Testis (tissue), 3 donors: Measurements from ENCODE around the gene H1-8. TPM values are rescaled to one million over a fixed set of nuclear protein-coding genes. Genes with fewer than 3 reads are reported as not detected.

Source experiments
- DNase-seq: peaks from one replicate; pipeline ENCODE4 v3.0.0-alpha.2; 2019
- H3K27ac ChIP-seq, 2 donors: fragments of 200-600 bp; sonication (generic); one replicate each; pipeline ENCODE4 v1.5.1; 2019
- H3K27me3 ChIP-seq: fragments of 200-600 bp; sonication (generic); one replicate; pipeline ENCODE4 v1.5.1; 2019
- H3K36me3 ChIP-seq: fragments of 200-600 bp; sonication (generic); one replicate; pipeline ENCODE4 v1.5.1; 2017; ENCODE audit warnings: low read depth; ENCODE audit errors: missing control alignments
- H3K4me1 ChIP-seq: fragments of 200-600 bp; sonication (generic); one replicate; pipeline ENCODE4 v1.5.1; 2019
- H3K4me3 ChIP-seq, 2 donors: fragments of 200-600 bp; sonication (generic); one replicate each; pipeline ENCODE4 v1.5.1; 2017 to 2019
- H3K9me3 ChIP-seq: fragments of 200-600 bp; sonication (generic); one replicate; pipeline ENCODE4 v1.5.1; 2017
- CTCF ChIP-seq, 3 experiments: fragments of 450-650 bp in 2 of 3; fragments of 200-600 bp in 1 of 3; sonication (generic) in 1 of 3; IDR thresholded peaks; one replicate each; pipeline ENCODE4 v1.5.1; 2016 to 2019; ENCODE audit warnings: antibody characterized with exemption in 3 of 3, mild to moderate bottlenecking in 2 of 3, moderate library complexity in 1 of 3
- POLR2A ChIP-seq: fragments of 450-650 bp; IDR thresholded peaks from one replicate; pipeline ENCODE4 v1.6.1; 2017; ENCODE audit warnings: antibody characterized with exemption, mild to moderate bottlenecking, moderate library complexity
- WGBS, 2 donors: methylation state at CpG; one replicate each; pipeline ENCODE4 v1.1.5; 2018; 5-methylcytosine and 5-hydroxymethylcytosine counted together
- intact Hi-C: fragments of 100-400 bp; cut with DNase I; formaldehyde crosslinking; loops from one replicate; pipeline ENCODE4 v1.15.1; 2023; ENCODE audit warnings: low total_unique reads
- polyA plus RNA-seq: library from polyadenylated mRNA; stranded (reverse); fragments of 350-450 nt; fragmentation: Illumina TruSeq; extraction: RNeasy Lipid Tissue Mini Kit (QIAGEN cat#74804); gene quantifications from one replicate; pipeline ENCODE4 v1.2.3, GENCODE V29; 2014; ENCODE audit warnings: low read depth, low replicate concordance; ENCODE audit not compliant: insufficient read depth
- total RNA-seq, 2 donors: library from RNA; depleted of rRNA; stranded (reverse); fragments of >200 nt; gene quantifications; one replicate each; pipeline ENCODE4 v1.2.3, GENCODE V29; 2016

The H1-8 gene
- total and polyA plus RNA-seq, 3 donors from 2014 or later: 4.2 to 8.6 (median 4.8) TPM

- Histone ChIP-seq H3K27me3 (no peaks in the 10 kb centered on the region), H3K4me3 (no peak overlapping the region), H3K36me3 (no peaks in the 10 kb centered on the region), H3K9me3 (no peaks in the 10 kb centered on the region), H3K4me1 (peaks cover 85% of the 10 kb centered on the region), H3K27ac (peak overlapping the region; percentile 86)
- WGBS, 2 donors: 22 to 30% methylated on average over 24 to 26 of the region's 26 CpGs
- intact Hi-C loops: no loop called here
- DNase-seq: peak; percentile 82
- TF ChIP-seq POLR2A: no peak
- TF ChIP-seq CTCF (IDR thresholded peaks at IDR 0.05): no peak
These were observed 49.6 kb downstream of the H1-8 start for GRCh38 chr3:129592381-129593131.

- Histone ChIP-seq H3K4me1 (peaks cover 88% of the 10 kb centered on the region), H3K36me3 (no peaks in the 10 kb centered on the region), H3K9me3 (no peaks in the 10 kb centered on the region), H3K27ac (peak overlapping the region; percentile 86), H3K27me3 (no peaks in the 10 kb centered on the region), H3K4me3 (no peak overlapping the region)
- WGBS, 2 donors: 76 to 89% methylated on average over 8 of the region's 8 CpGs
- DNase-seq: no peak
- TF ChIP-seq CTCF (IDR thresholded peaks at IDR 0.05) (no peak), POLR2A (no peak)
- intact Hi-C loops: no loop called here
These were observed 50.2 kb downstream of the H1-8 start for GRCh38 chr3:129593230-129593594.

- Histone ChIP-seq H3K36me3 (no peaks in the 10 kb centered on the region), H3K4me3 (no peak overlapping the region), H3K27me3 (no peaks in the 10 kb centered on the region), H3K4me1 (peaks cover 91% of the 10 kb centered on the region), H3K9me3 (no peaks in the 10 kb centered on the region), H3K27ac (peak overlapping the region; percentile 86)
- DNase-seq: no peak
- WGBS, 2 donors: 54 to 67% methylated on average over 13 to 22 of the region's 22 CpGs
- no peak for TF ChIP-seq POLR2A
- no peak for TF ChIP-seq CTCF (IDR thresholded peaks at IDR 0.05)
- intact Hi-C loops: no loop called here
These were observed 50.8 kb downstream of the H1-8 start for GRCh38 chr3:129593595-129594339.

GRCh38 chr3:129594409-129594808 is 51.4 kb downstream of the H1-8 start:
- H3K9me3 ChIP-seq: no peaks in the 10 kb centered on the region
- no peak for DNase-seq
- peaks cover 85% of the 10 kb centered on the region for H3K4me1 ChIP-seq
- TF ChIP-seq POLR2A (no peak), CTCF (IDR thresholded peaks at IDR 0.05) (no peak)
- peak overlapping the region; percentile 86 for H3K27ac ChIP-seq
- 36 to 42% methylated on average over 10 of the region's 10 CpGs for WGBS, 2 donors
- H3K36me3 ChIP-seq: no peaks in the 10 kb centered on the region
- H3K4me3 ChIP-seq: no peak overlapping the region
- intact Hi-C loops: no loop called here
- no peaks in the 10 kb centered on the region for H3K27me3 ChIP-seq
